GM19193 (cell line): ENCODE measurements around the gene MTFMT.

Experiments used
- POLR2A ChIP-seq: IDR thresholded peaks from 4 replicates; pipeline ENCODE4 v1.6.1; 2011; ENCODE audit not compliant: insufficient read depth, insufficient read length; ENCODE audit errors: extremely low read depth

MTFMT gene

GRCh38 chr15:65051266-65051665 is 21.8 kb upstream of the MTFMT start:
- TF ChIP-seq POLR2A: no peak

- no peak for TF ChIP-seq POLR2A
Observed at GRCh38 chr15:65050270-65050669, 20.8 kb upstream of the MTFMT start.

GRCh38 chr15:65049418-65049840 is 20.0 kb upstream of the MTFMT start:
- TF ChIP-seq POLR2A: no peak

- TF ChIP-seq POLR2A: no peak
Observed at GRCh38 chr15:65048241-65048640, 18.8 kb upstream of the MTFMT start.

GRCh38 chr15:65044724-65045481 is 15.5 kb upstream of the MTFMT start, which contains the start of gene SLC51B:
TSS of gene SLC51B (plus strand) at chr15:65045387. CDS start at chr15:65050005, 4,618 bp downstream.
- TF ChIP-seq POLR2A: no peak

GRCh38 chr15:65042776-65043327 is 13.4 kb upstream of the MTFMT start:
- TF ChIP-seq POLR2A: no peak

- no peak for TF ChIP-seq POLR2A
Observed at GRCh38 chr15:65041787-65042186, 12.3 kb upstream of the MTFMT start.

GRCh38 chr15:65040461-65040860 is 11.0 kb upstream of the MTFMT start:
- TF ChIP-seq POLR2A: no peak

- TF ChIP-seq POLR2A: no peak
Observed at GRCh38 chr15:65038836-65039235, 9.4 kb upstream of the MTFMT start.

GRCh38 chr15:65038428-65038827 is 9.0 kb upstream of the MTFMT start:
- TF ChIP-seq POLR2A: no peak

- no peak for TF ChIP-seq POLR2A
Observed at GRCh38 chr15:65037309-65037708, 7.9 kb upstream of the MTFMT start.

GRCh38 chr15:65034719-65035118 is 5.3 kb upstream of the MTFMT start:
- TF ChIP-seq POLR2A: no peak

GRCh38 chr15:65033659-65034269 is 4.3 kb upstream of the MTFMT start:
- no peak for TF ChIP-seq POLR2A

GRCh38 chr15:65032801-65033537 is 3.5 kb upstream of the MTFMT start:
- no peak for TF ChIP-seq POLR2A

- no peak for TF ChIP-seq POLR2A
Observed at GRCh38 chr15:65029736-65030208, 333 bp upstream of the MTFMT start.

- no peak for TF ChIP-seq POLR2A
Observed at GRCh38 chr15:65028338-65028737, 1.1 kb downstream of the MTFMT start.

GRCh38 chr15:65027593-65027992 is 1.8 kb downstream of the MTFMT start:
- TF ChIP-seq POLR2A: no peak
